Endothelial cell of umbilical vein (primary cell): ENCODE measurements around the gene RPL4. TPM values are rescaled to one million over a fixed set of nuclear protein-coding genes. Genes with fewer than 3 reads are reported as not detected.

ENCODE experiments used
- BruUV-seq: library from RNA; stranded (reverse); fragments of 400-500 nt; replicated peaks from 2 replicates; lab custom pipeline; 2021; lab: Mats Ljungman, UMichigan
- CTCF ChIA-PET: fragments of 300-600, 350-600 bp; sonication (Branson Sonifier 250); formaldehyde crosslinking; loops from one replicate; lab custom pipeline; 2021; ENCODE audit warnings: antibody characterized with exemption, inconsistent platforms; lab: Charles Lee
- POLR2A ChIA-PET: fragments of 300-600, 350-600 bp; sonication (Branson Sonifier 250); formaldehyde crosslinking; loops from one replicate; lab custom pipeline; 2021; ENCODE audit warnings: antibody characterized with exemption, inconsistent platforms; lab: Charles Lee
- DNase-seq: peaks from one replicate; pipeline ENCODE4 v3.0.0-alpha.2; 2011; ENCODE audit warnings: low read depth, low spot score
- FAIRE-seq: peaks from 2 replicates; lab custom pipeline; 2011; peaks lifted over from hg19 to GRCh38; lab: Jason Lieb, UNC
- H2AFZ ChIP-seq: 2 replicates; pipeline ENCODE4 v1.6.0; 2012; ENCODE audit warnings: low read depth, low read length, control low read depth, inconsistent platforms
- H3K27ac ChIP-seq: 2 replicates; pipeline ENCODE4 v1.5.1; 2011; ENCODE audit warnings: low read depth, mild to moderate bottlenecking, control low read depth, low read length, moderate library complexity; ENCODE audit not compliant: insufficient read depth
- H3K27me3 ChIP-seq, 2 experiments: 2 replicates each; pipeline versions ENCODE4 v1.6.0 to v1.6.1; 2011; ENCODE audit warnings: low read length in 2 of 2, mixed read lengths in 1 of 2; ENCODE audit not compliant: control insufficient read depth in 2 of 2, insufficient read depth in 2 of 2
- H3K36me3 ChIP-seq, 2 experiments: 2 replicates in 1 of 2; 3 replicates in 1 of 2; pipeline ENCODE4 v1.5.1; 2011; ENCODE audit warnings: low read length in 2 of 2, mild to moderate bottlenecking in 1 of 2, moderate library complexity in 1 of 2; ENCODE audit not compliant: control insufficient read depth in 2 of 2, insufficient read depth in 2 of 2; ENCODE audit errors: extremely low read depth in 1 of 2
- H3K4me1 ChIP-seq: 3 replicates; pipeline ENCODE4 v1.5.1; 2011; ENCODE audit warnings: mild to moderate bottlenecking, low read length; ENCODE audit not compliant: control insufficient read depth, insufficient read depth; ENCODE audit errors: extremely low read depth
- H3K4me2 ChIP-seq: 2 replicates; pipeline ENCODE4 v1.6.1; 2011; ENCODE audit warnings: low read length, control low read depth, mixed read lengths; ENCODE audit not compliant: insufficient read depth
- H3K4me3 ChIP-seq, 3 experiments: fragments of 200-600 bp in 1 of 3; sonication (generic), shearing (Covaris generic) in 1 of 3; replicated peaks in 1 of 3; 2 replicates each; pipeline ENCODE4 v1.5.1; 2011 to 2016; ENCODE audit warnings: control low read depth in 3 of 3, low read length in 3 of 3, mild to moderate bottlenecking in 2 of 3, inconsistent platforms in 1 of 3, low read depth in 1 of 3, moderate library complexity in 1 of 3; ENCODE audit not compliant: insufficient read depth in 1 of 3
- H3K79me2 ChIP-seq: 2 replicates; pipeline ENCODE4 v1.6.0; 2012; ENCODE audit warnings: low read length, inconsistent platforms; ENCODE audit not compliant: control insufficient read depth, insufficient read depth
- H3K9ac ChIP-seq: replicated peaks from 2 replicates; pipeline ENCODE3; 2011; ENCODE audit warnings: low read length, control low read depth; ENCODE audit not compliant: insufficient read depth; ENCODE audit errors: extremely low read depth
- H3K9me1 ChIP-seq: replicated peaks from 3 replicates; pipeline ENCODE4 v1.6.0; 2011; ENCODE audit warnings: mild to moderate bottlenecking, low read length; ENCODE audit not compliant: control insufficient read depth, insufficient read depth; ENCODE audit errors: extremely low read depth
- H3K9me3 ChIP-seq: replicated peaks from 2 replicates; pipeline ENCODE4 v1.5.1; 2012; ENCODE audit warnings: low read length, inconsistent platforms; ENCODE audit not compliant: control insufficient read depth, insufficient read depth
- H4K20me1 ChIP-seq: replicated peaks from 2 replicates; pipeline ENCODE3; 2011; ENCODE audit warnings: mild to moderate bottlenecking, low read length; ENCODE audit not compliant: control insufficient read depth, insufficient read depth; ENCODE audit errors: extremely low read depth
- CTCF ChIP-seq, 2 donors: IDR thresholded peaks; 1 replicate in 1 of 2; 2 replicates in 1 of 2; pipeline ENCODE4 v1.5.1; 2011; ENCODE audit warnings: low read length in 2 of 2, mild to moderate bottlenecking in 2 of 2, moderate library complexity in 2 of 2, control low read depth in 1 of 2, inconsistent platforms in 1 of 2, low read depth in 1 of 2; ENCODE audit not compliant: insufficient read depth in 1 of 2; ENCODE audit errors: extremely low read depth in 1 of 2
- EZH2 ChIP-seq: IDR thresholded peaks from 2 replicates; pipeline ENCODE4 v1.6.1; 2012; ENCODE audit warnings: borderline replicate concordance, low read depth, mild to moderate bottlenecking, moderate library complexity, low read length, inconsistent platforms; ENCODE audit not compliant: severe bottlenecking
- FOS ChIP-seq: IDR thresholded peaks from 2 replicates; pipeline ENCODE4 v1.6.1; 2011; ENCODE audit warnings: mild to moderate bottlenecking, low read length, moderate library complexity, borderline replicate concordance; ENCODE audit not compliant: insufficient read depth
- GATA2 ChIP-seq: IDR thresholded peaks from 2 replicates; pipeline ENCODE4 v1.7.0; 2011; ENCODE audit warnings: low read depth, mild to moderate bottlenecking, moderate library complexity, mixed read lengths, low read length; ENCODE audit not compliant: insufficient read length, insufficient read depth
- JUN ChIP-seq: IDR thresholded peaks from 2 replicates; pipeline ENCODE4 v1.6.1; 2011; ENCODE audit warnings: borderline replicate concordance, low read depth; ENCODE audit not compliant: insufficient read length, insufficient read depth
- MAX ChIP-seq: IDR thresholded peaks from 2 replicates; pipeline ENCODE4 v1.6.1; 2011; ENCODE audit not compliant: insufficient read depth, insufficient read length
- POLR2A ChIP-seq: IDR thresholded peaks from 2 replicates; pipeline ENCODE4 v1.6.1; 2012; ENCODE audit warnings: low read depth, mild to moderate bottlenecking, control low read depth, low read length
- dilution Hi-C: fragments of 300-500 bp; cut with MboI; formaldehyde crosslinking; loops from one replicate; pipeline ENCODE4 v1.15.0; 2019; ENCODE audit warnings: low sequenced_read_pairs; ENCODE audit not compliant: extremely low pct_ligation_motif_present
- intact Hi-C: fragments of 100-400 bp; cut with micrococcal nuclease; formaldehyde crosslinking; loops from one replicate; pipeline ENCODE4 v1.10.0; 2022
- polyA plus RNA-seq, 4 experiments: library from polyadenylated mRNA; depleted of rRNA in 3 of 4; stranded (reverse) in 3 of 4; unstranded in 1 of 4; fragments of >200 nt; gene quantifications; 2 replicates each; pipeline versions ENCODE4 v1.2.1 to v1.2.3, GENCODE V29; 2011 to 2012; ENCODE audit warnings: missing spikeins in 1 of 4
- total RNA-seq: library from RNA; stranded (reverse); gene quantifications from 2 replicates; pipeline ENCODE4 v1.2.3, GENCODE V29; 2021

RPL4 gene
- total and polyA plus RNA-seq, 2 donors (not counting 3 experiments of a cell fraction or from before 2014, with no cell fraction given), result 2,598 to 3,530 TPM

- ChIA-PET POLR2A (no interaction called here), CTCF (interaction anchor here (0.7 to 1.3 kb wide), 2 partner anchors 21 to 22 kb away, joined by 3 read pairs; no protein-coding TSS in a partner anchor)
- H3K79me2 ChIP-seq, result no peaks in the 10 kb centered on the region
Observed at GRCh38 chr15:66476535-66476934, 28.1 kb downstream of the RPL4 start.

More at GRCh38 chr15:66476535-66476934, 28.1 kb downstream of the RPL4 start:
- H3K27ac ChIP-seq, result no peak overlapping the region
- peaks cover 11% of the 10 kb centered on the region for H3K4me1 ChIP-seq
- H3K4me2 ChIP-seq, result no peak overlapping the region
- no TSS peak for BruUV-seq
- dilution Hi-C loops (no loop called here), intact Hi-C loops (no loop called here)
- no peak overlapping the region for H3K4me3 ChIP-seq
- no peaks in the 10 kb centered on the region for H3K9me1 ChIP-seq
- no peaks in the 10 kb centered on the region for H3K9me3 ChIP-seq
- TF ChIP-seq CTCF (IDR thresholded peaks at IDR 0.05; ENCODE audit: extremely low read depth in 1 of 2, insufficient read depth in 1 of 2, low read depth in 1 of 2, low read length in 2 of 2) (no peak), JUN (no peak), POLR2A (no peak), GATA2 (no peak), FOS (no peak), EZH2 (no peak), MAX (no peak)
- DNase-seq (no peak), FAIRE-seq (no peak)
- no peak overlapping the region for H2AFZ ChIP-seq
- H3K9ac ChIP-seq, result no peak overlapping the region
- H3K36me3 ChIP-seq, result no peaks in the 10 kb centered on the region
- no peaks in the 10 kb centered on the region for H3K27me3 ChIP-seq
- H4K20me1 ChIP-seq, result no peaks in the 10 kb centered on the region
